ENCODE data around the gene ROR2. TPM values are rescaled to one million over a fixed set of nuclear protein-coding genes. Genes with fewer than 3 reads are reported as not detected.
"Not testable (repeated sequence)": the region's sequence is repeated elsewhere in the genome, so short reads cannot be mapped to it uniquely, and the experiment has no call there.

Gene ROR2
- total RNA-seq, 2 donors from 2014 or later: 0.07 to 0.10 TPM

- H3K27me3 Mint-ChIP-seq (ENCODE audit: low read depth); H3K27ac Mint-ChIP-seq: not testable (repeated sequence)
These were observed 40.8 kb downstream of the ROR2 start for GRCh38 chr9:91909256-91909655.

GRCh38 chr9:91908746-91909145 lies 41.3 kb downstream of the ROR2 start:
- peaks cover 5% of the 10 kb centered on the region for H3K4me1 Mint-ChIP-seq (ENCODE audit: low read depth)
- H3K36me3 Mint-ChIP-seq (ENCODE audit: insufficient read depth in 2 of 2): no peaks in the 10 kb centered on the region
- ATAC-seq (replicated peaks in 1 of 2) (no peak), DNase-seq (no peak)
- no peaks in the 10 kb centered on the region for H3K9me3 Mint-ChIP-seq
- H3K27me3 Mint-ChIP-seq (ENCODE audit: low read depth): peaks cover 7% of the 10 kb centered on the region
- H3K4me3 Mint-ChIP-seq: no peak overlapping the region
- no peak overlapping the region for H3K27ac Mint-ChIP-seq

More at GRCh38 chr9:91909256-91909655, 40.8 kb downstream of the ROR2 start:
- not testable (repeated sequence) for H3K36me3 Mint-ChIP-seq (ENCODE audit: insufficient read depth in 2 of 2); H3K4me1 Mint-ChIP-seq (ENCODE audit: low read depth); DNase-seq; ATAC-seq (replicated peaks in 1 of 2); H3K9me3 Mint-ChIP-seq; H3K4me3 Mint-ChIP-seq

- Mint-ChIP-seq H3K27me3 (ENCODE audit: low read depth) (peaks cover 7% of the 10 kb centered on the region), H3K4me1 (ENCODE audit: low read depth) (peaks cover 5% of the 10 kb centered on the region), H3K36me3 (ENCODE audit: insufficient read depth in 2 of 2) (no peaks in the 10 kb centered on the region), H3K9me3 (no peaks in the 10 kb centered on the region), H3K4me3 (no peak overlapping the region), H3K27ac (no peak overlapping the region)
- no peak for DNase-seq
- no peak for ATAC-seq (replicated peaks in 1 of 2)
These were observed 41.8 kb downstream of the ROR2 start for GRCh38 chr9:91908293-91908623.

GRCh38 chr9:91907484-91908292 lies 42.3 kb downstream of the ROR2 start:
- peaks cover 7% of the 10 kb centered on the region for H3K27me3 Mint-ChIP-seq (ENCODE audit: low read depth)
- H3K4me1 Mint-ChIP-seq (ENCODE audit: low read depth): peaks cover 5% of the 10 kb centered on the region
- H3K36me3 Mint-ChIP-seq (ENCODE audit: insufficient read depth in 2 of 2): no peaks in the 10 kb centered on the region
- no peak overlapping the region for H3K4me3 Mint-ChIP-seq
- ATAC-seq (replicated peaks in 1 of 2) (no peak), DNase-seq (no peak)
- H3K9me3 Mint-ChIP-seq: no peaks in the 10 kb centered on the region
- no peak overlapping the region for H3K27ac Mint-ChIP-seq

- peak; percentile 44 to 47 for DNase-seq
- H3K36me3 Mint-ChIP-seq (ENCODE audit: insufficient read depth in 2 of 2): no peaks in the 10 kb centered on the region
- H3K27ac Mint-ChIP-seq: no peak overlapping the region
- H3K4me3 Mint-ChIP-seq: no peak overlapping the region
- peaks cover 7% of the 10 kb centered on the region for H3K27me3 Mint-ChIP-seq (ENCODE audit: low read depth)
- peaks cover 5% of the 10 kb centered on the region for H3K4me1 Mint-ChIP-seq (ENCODE audit: low read depth)
- peak; percentile 81 to 94 for ATAC-seq (replicated peaks in 1 of 2)
- H3K9me3 Mint-ChIP-seq: no peaks in the 10 kb centered on the region
These were observed 44.0 kb downstream of the ROR2 start for GRCh38 chr9:91905991-91906469.

GRCh38 chr9:91905237-91905650 lies 44.8 kb downstream of the ROR2 start:
- Mint-ChIP-seq H3K27me3 (ENCODE audit: low read depth) (peaks cover 7% of the 10 kb centered on the region), H3K9me3 (no peaks in the 10 kb centered on the region), H3K4me1 (ENCODE audit: low read depth) (peaks cover 5% of the 10 kb centered on the region), H3K36me3 (ENCODE audit: insufficient read depth in 2 of 2) (no peaks in the 10 kb centered on the region), H3K27ac (no peak overlapping the region), H3K4me3 (no peak overlapping the region)
- ATAC-seq (replicated peaks in 1 of 2) (no peak), DNase-seq (no peak)

GRCh38 chr9:91904588-91905236 lies 45.3 kb downstream of the ROR2 start:
- Mint-ChIP-seq H3K27ac (no peak overlapping the region), H3K36me3 (ENCODE audit: insufficient read depth in 2 of 2) (no peaks in the 10 kb centered on the region), H3K9me3 (no peaks in the 10 kb centered on the region), H3K27me3 (ENCODE audit: low read depth) (peaks cover 7% of the 10 kb centered on the region), H3K4me1 (ENCODE audit: low read depth) (peaks cover 5% of the 10 kb centered on the region), H3K4me3 (no peak overlapping the region)
- DNase-seq (no peak), ATAC-seq (replicated peaks in 1 of 2) (no peak)

GRCh38 chr9:91903126-91903911 lies 46.7 kb downstream of the ROR2 start:
- Mint-ChIP-seq H3K4me1 (ENCODE audit: low read depth) (peaks cover 5% of the 10 kb centered on the region), H3K27me3 (ENCODE audit: low read depth) (peaks cover 12% of the 10 kb centered on the region), H3K9me3 (no peaks in the 10 kb centered on the region), H3K36me3 (ENCODE audit: insufficient read depth in 2 of 2) (no peaks in the 10 kb centered on the region), H3K27ac (no peak overlapping the region), H3K4me3 (no peak overlapping the region)
- no peak for ATAC-seq (replicated peaks in 1 of 2)
- no peak for DNase-seq

- no peaks in the 10 kb centered on the region for H3K9me3 Mint-ChIP-seq
- peaks cover 13% of the 10 kb centered on the region for H3K27me3 Mint-ChIP-seq (ENCODE audit: low read depth)
- H3K36me3 Mint-ChIP-seq (ENCODE audit: insufficient read depth in 2 of 2): no peaks in the 10 kb centered on the region
- no peak for ATAC-seq (replicated peaks in 1 of 2)
- DNase-seq: no peak
- H3K4me1 Mint-ChIP-seq (ENCODE audit: low read depth): peaks cover 5% of the 10 kb centered on the region
- H3K27ac Mint-ChIP-seq: no peak overlapping the region
- H3K4me3 Mint-ChIP-seq: no peak overlapping the region
These were observed 47.4 kb downstream of the ROR2 start for GRCh38 chr9:91902475-91903125.

- no peaks in the 10 kb centered on the region for H3K36me3 Mint-ChIP-seq (ENCODE audit: insufficient read depth in 2 of 2)
- no peaks in the 10 kb centered on the region for H3K4me1 Mint-ChIP-seq (ENCODE audit: low read depth)
- H3K4me3 Mint-ChIP-seq: no peak overlapping the region
- no peak for ATAC-seq (replicated peaks in 1 of 2)
- no peak for DNase-seq
- H3K9me3 Mint-ChIP-seq: no peaks in the 10 kb centered on the region
- H3K27me3 Mint-ChIP-seq (ENCODE audit: low read depth): peaks cover 14% of the 10 kb centered on the region
- no peak overlapping the region for H3K27ac Mint-ChIP-seq
These were observed 49.2 kb downstream of the ROR2 start for GRCh38 chr9:91900797-91901177.

- H3K27me3 Mint-ChIP-seq (ENCODE audit: low read depth): peaks cover 14% of the 10 kb centered on the region
- H3K4me3 Mint-ChIP-seq: no peak overlapping the region
- no peak for DNase-seq
- H3K4me1 Mint-ChIP-seq (ENCODE audit: low read depth): no peaks in the 10 kb centered on the region
- H3K36me3 Mint-ChIP-seq (ENCODE audit: insufficient read depth in 2 of 2): no peaks in the 10 kb centered on the region
- H3K9me3 Mint-ChIP-seq: no peaks in the 10 kb centered on the region
- H3K27ac Mint-ChIP-seq: no peak overlapping the region
- no peak for ATAC-seq (replicated peaks in 1 of 2)
These were observed 49.8 kb downstream of the ROR2 start for GRCh38 chr9:91900055-91900796.

- Mint-ChIP-seq H3K4me1 (ENCODE audit: low read depth) (no peaks in the 10 kb centered on the region), H3K4me3 (no peak overlapping the region), H3K27ac (no peak overlapping the region), H3K27me3 (ENCODE audit: low read depth) (peaks cover 14% of the 10 kb centered on the region), H3K9me3 (no peaks in the 10 kb centered on the region), H3K36me3 (ENCODE audit: insufficient read depth in 2 of 2) (no peaks in the 10 kb centered on the region)
- no peak for ATAC-seq (replicated peaks in 1 of 2)
- DNase-seq: no peak
These were observed 50.4 kb downstream of the ROR2 start for GRCh38 chr9:91899594-91899993.

All from activated T-cell treated with anti-CD3 and anti-CD28 coated beads, Interleukin-2, amount 50 U/mL, for 72 hours (primary cell).